HepG2 (cell line): Measurements from ENCODE around the gene TPRG1L. TPM values are rescaled to one million over a fixed set of nuclear protein-coding genes. Genes with fewer than 3 reads are reported as not detected.

Experiments used
- ATAC-seq: fragments of 200-7000 bp; cut with Tn5 transposase; 3 replicates; pipeline ENCODE4 v1.9.1; 2020; ENCODE audit warnings: mild to moderate bottlenecking, moderate library complexity
- BruUV-seq: library from RNA; stranded (reverse); fragments of 400-500 nt; replicated peaks from 2 replicates; lab custom pipeline; 2021; lab: Mats Ljungman, UMichigan
- CTCF ChIA-PET: fragments of 300-600 bp; formaldehyde crosslinking; extraction: SDS; loops from one replicate; lab custom pipeline; 2021; ENCODE audit warnings: low total read pairs, inconsistent platforms, low intra/inter-chr PET ratio; lab: Yijun Ruan, JAX
- POLR2A ChIA-PET: fragments of 350-600 bp; sonication (Branson Sonifier 250); formaldehyde crosslinking; loops from one replicate; lab custom pipeline; 2020; ENCODE audit warnings: antibody characterized with exemption, inconsistent platforms; lab: Yijun Ruan, JAX
- DNase-seq: peaks from one replicate; pipeline ENCODE4 v3.0.0-alpha.2; 2015; ENCODE audit warnings: low spot score
- FAIRE-seq: peaks from 3 replicates; lab custom pipeline; 2011; peaks lifted over from hg19 to GRCh38; lab: Jason Lieb, UNC
- H2AFZ ChIP-seq: one replicate; pipeline ENCODE4 v1.6.1; 2011; ENCODE audit warnings: low read length, inconsistent platforms
- H3K27ac ChIP-seq: fragments of 300-600 bp; 3 replicates; pipeline ENCODE4 v1.8.0; 2011; ENCODE audit warnings: mixed run types, mild to moderate bottlenecking, mixed read lengths, low read length, inconsistent platforms; ENCODE audit not compliant: insufficient read depth; ENCODE audit errors: extremely low read length
- H3K27me3 ChIP-seq, 2 experiments: fragments of 200-600 bp in 1 of 2; 2 replicates in 1 of 2; 3 replicates in 1 of 2; pipeline versions ENCODE4 v1.6.0 to v1.8.0; 2011; ENCODE audit warnings: low read length in 2 of 2, mild to moderate bottlenecking in 2 of 2, moderate library complexity in 2 of 2, inconsistent platforms in 1 of 2; ENCODE audit not compliant: insufficient read depth in 2 of 2, control insufficient read depth in 1 of 2
- H3K36me3 ChIP-seq, 2 experiments: fragments of 200-600 bp in 1 of 2; replicated peaks in 1 of 2; 2 replicates in 1 of 2; 3 replicates in 1 of 2; pipeline versions ENCODE4 v1.5.1 to v1.8.0; 2011; ENCODE audit warnings: low read length in 2 of 2, inconsistent platforms in 1 of 2; ENCODE audit not compliant: insufficient read depth in 2 of 2, control insufficient read depth in 1 of 2
- H3K4me1 ChIP-seq: 2 replicates; pipeline ENCODE4 v1.5.1; 2012; ENCODE audit warnings: low read length, inconsistent platforms; ENCODE audit not compliant: insufficient read depth
- H3K4me2 ChIP-seq: 2 replicates; pipeline ENCODE4 v1.6.0; 2011; ENCODE audit warnings: low read depth, low read length, inconsistent platforms
- H3K4me3 ChIP-seq, 3 experiments: fragments of 200-600 bp in 1 of 3; sonication (generic), shearing (Covaris generic) in 1 of 3; replicated peaks in 1 of 3; 2 replicates each; pipeline ENCODE4 v1.5.1; 2011 to 2016; ENCODE audit warnings: low read length in 3 of 3, inconsistent platforms in 2 of 3, low read depth in 2 of 3, mild to moderate bottlenecking in 2 of 3, control low read depth in 1 of 3, mixed read lengths in 1 of 3; ENCODE audit not compliant: insufficient read depth in 1 of 3
- H3K79me2 ChIP-seq: one replicate; pipeline ENCODE4 v1.6.1; 2011; ENCODE audit warnings: low read length, inconsistent platforms; ENCODE audit not compliant: insufficient read depth
- H3K9ac ChIP-seq: 2 replicates; pipeline ENCODE4 v1.6.0; 2011; ENCODE audit warnings: mild to moderate bottlenecking, low read depth, low read length, inconsistent platforms; ENCODE audit not compliant: insufficient read depth
- H3K9me3 ChIP-seq: 2 replicates; pipeline ENCODE4 v1.5.1; 2012; ENCODE audit warnings: mild to moderate bottlenecking, low read length
- H4K20me1 ChIP-seq: 2 replicates; pipeline ENCODE4 v1.6.0; 2011; ENCODE audit warnings: inconsistent platforms, mild to moderate bottlenecking, low read length, moderate library complexity; ENCODE audit not compliant: insufficient read depth
- ARNT2 ChIP-seq: sonication (generic); formaldehyde crosslinking; IDR thresholded peaks from 2 replicates; pipeline ENCODE4 v1.8.0; 2022; ENCODE audit warnings: mild to moderate bottlenecking, low read depth, missing genetic modification reagents, moderate library complexity
- MYPOP ChIP-seq: sonication (generic); formaldehyde crosslinking; IDR thresholded peaks from 2 replicates; pipeline ENCODE4 v1.8.1; 2023; ENCODE audit warnings: mild to moderate bottlenecking, moderate library complexity, missing genetic modification reagents
- PATZ1 ChIP-seq: sonication (generic); formaldehyde crosslinking; IDR thresholded peaks from 2 replicates; pipeline ENCODE4 v1.4.0; 2020; ENCODE audit warnings: missing genetic modification reagents
- SOX13 ChIP-seq, 3 experiments: fragments of 450-650 bp in 1 of 3; sonication (generic) in 1 of 3; formaldehyde crosslinking in 1 of 3; IDR thresholded peaks in 2 of 3; conservative IDR thresholded peaks in 1 of 3; 2 replicates each; pipeline versions ENCODE4 v1.5.0 to v1.6.1; 2016 to 2020; ENCODE audit warnings: antibody characterized with exemption in 1 of 3, mild to moderate bottlenecking in 1 of 3, missing compliant biosample characterization in 1 of 3, missing genetic modification reagents in 1 of 3, moderate library complexity in 1 of 3
- TMF1 ChIP-seq: sonication (generic); formaldehyde crosslinking; IDR thresholded peaks from 2 replicates; pipeline ENCODE4 v1.8.1; 2022; ENCODE audit warnings: low read depth, missing genetic modification reagents
- ZNF225 ChIP-seq: sonication (generic); formaldehyde crosslinking; IDR thresholded peaks from 2 replicates; pipeline ENCODE4 v1.4.0; 2020; ENCODE audit warnings: mild to moderate bottlenecking, missing genetic modification reagents
- ZNF552 ChIP-seq: sonication (generic); formaldehyde crosslinking; IDR thresholded peaks from 2 replicates; pipeline ENCODE4 v1.9.0; 2022; ENCODE audit warnings: missing genetic modification reagents, mild to moderate bottlenecking, borderline replicate concordance
- WGBS: methylation state at CpG from one replicate; pipeline ENCODE4 v1.1.6; 2017; ENCODE audit warnings: low lambda C conversion rate; 5-methylcytosine and 5-hydroxymethylcytosine counted together
- in situ Hi-C: cut with HindIII; loops from 2 replicates; pipeline ENCODE4 v1.10.0; 2017; ENCODE audit warnings: low pct_unique_long_range_greater_than_20kb; ENCODE audit not compliant: extremely low pct_ligation_motif_present
- intact Hi-C: fragments of 100-400 bp; cut with micrococcal nuclease; formaldehyde crosslinking; loops from one replicate; pipeline ENCODE4 v1.10.0; 2022; ENCODE audit not compliant: unreplicated experiment
- polyA plus RNA-seq, 8 experiments: library from polyadenylated mRNA; depleted of rRNA in 3 of 8; stranded (reverse) in 7 of 8; unstranded in 1 of 8; fragments of >200 nt; fragmentation: Illumina TruSeq in 4 of 8; extraction: Trizol in 4 of 8; gene quantifications; 2 replicates each; pipeline versions ENCODE4 v1.2.1 to v1.2.3, GENCODE V29; 2011 to 2016; ENCODE audit warnings: low read depth in 4 of 8, missing spikeins in 1 of 8, mixed read lengths in 1 of 8; ENCODE audit not compliant: insufficient read depth in 1 of 8
- total RNA-seq, 5 experiments: library from RNA; depleted of rRNA; stranded (reverse); fragments of >200 nt; fragmentation: Illumina TruSeq; extraction: Trizol; gene quantifications; 2 replicates each; pipeline ENCODE4 v1.2.3, GENCODE V29; 2016; ENCODE audit warnings: low read depth in 1 of 5
- TF ChIP-seq, protein P1 (sequence below): sonication (generic); formaldehyde crosslinking; IDR thresholded peaks from 2 replicates; pipeline ENCODE4 v1.5.0; 2020; ENCODE audit warnings: mild to moderate bottlenecking, missing genetic modification reagents, borderline replicate concordance
- TF ChIP-seq, protein P2 (sequence below): sonication (generic); formaldehyde crosslinking; IDR thresholded peaks from 2 replicates; pipeline ENCODE4 v1.5.1; 2020; ENCODE audit warnings: mild to moderate bottlenecking, moderate library complexity, missing genetic modification reagents

The TPRG1L gene
- total and polyA plus RNA-seq, 2 of the 13 experiments (the other 11 are each of a cell fraction or from before 2014, with no cell fraction given), result 21.3 to 37.4 TPM

GRCh38 chr1:3625151-3625907, 514 bp downstream of the TPRG1L start:
- in situ Hi-C loops (no loop called here), intact Hi-C loops (loop anchor here (2.0 kb wide), 1 partner anchor 25 kb away; the partner anchor contains the start of gene WRAP73)
- H4K20me1 ChIP-seq, result no peaks in the 10 kb centered on the region
- peaks cover 16 to 31% of the 10 kb centered on the region in 2 experiments for H3K36me3 ChIP-seq
- H3K79me2 ChIP-seq, result peaks cover 5% of the 10 kb centered on the region
- H3K27me3 ChIP-seq, result no peaks in the 10 kb centered on the region
- ATAC-seq (peak; percentile 75), DNase-seq (peak; percentile 64), FAIRE-seq (peak; percentile 54)
- H3K4me3 ChIP-seq, result peak overlapping the region; percentile 67 to 95 (median 94)
- no TSS peak for BruUV-seq
- CTCF ChIA-PET, result no interaction called here
- peaks cover 30% of the 10 kb centered on the region for H3K4me1 ChIP-seq
- no CpG with 5 or more reads among the region's 71 CpGs for WGBS
- H3K9me3 ChIP-seq, result no peaks in the 10 kb centered on the region
- H3K4me2 ChIP-seq, result peak overlapping the region; percentile 89
- POLR2A ChIA-PET, result interaction anchor here (0.8 to 1.2 kb wide), 4 partner anchors 13 to 172 kb away, joined by 3 to 4 read pairs (median 3); no protein-coding TSS in a partner anchor
- peak overlapping the region; percentile 76 for H3K9ac ChIP-seq
- no peak overlapping the region for H2AFZ ChIP-seq
- peak overlapping the region; percentile 90 for H3K27ac ChIP-seq
- 0 out of 2 replicates have a peak, but pooled peaks have one; percentile 63 for TF ChIP-seq ZNF225 (CRISPR knock-in tag)
- TF ChIP-seq SOX13 (IDR thresholded peaks at IDR 0.05), result no peak
- peak in 1 of 2 experiments; percentile 62; a peak in 2 of 4 replicates for TF ChIP-seq SOX13 (CRISPR knock-in tag; conservative IDR thresholded peaks at IDR 0.05 in 1 of 2, IDR thresholded peaks at IDR 0.05 in 1 of 2)
- peak; percentile 77 for TF ChIP-seq PATZ1 (CRISPR knock-in tag)
- TF ChIP-seq, protein P1, sequence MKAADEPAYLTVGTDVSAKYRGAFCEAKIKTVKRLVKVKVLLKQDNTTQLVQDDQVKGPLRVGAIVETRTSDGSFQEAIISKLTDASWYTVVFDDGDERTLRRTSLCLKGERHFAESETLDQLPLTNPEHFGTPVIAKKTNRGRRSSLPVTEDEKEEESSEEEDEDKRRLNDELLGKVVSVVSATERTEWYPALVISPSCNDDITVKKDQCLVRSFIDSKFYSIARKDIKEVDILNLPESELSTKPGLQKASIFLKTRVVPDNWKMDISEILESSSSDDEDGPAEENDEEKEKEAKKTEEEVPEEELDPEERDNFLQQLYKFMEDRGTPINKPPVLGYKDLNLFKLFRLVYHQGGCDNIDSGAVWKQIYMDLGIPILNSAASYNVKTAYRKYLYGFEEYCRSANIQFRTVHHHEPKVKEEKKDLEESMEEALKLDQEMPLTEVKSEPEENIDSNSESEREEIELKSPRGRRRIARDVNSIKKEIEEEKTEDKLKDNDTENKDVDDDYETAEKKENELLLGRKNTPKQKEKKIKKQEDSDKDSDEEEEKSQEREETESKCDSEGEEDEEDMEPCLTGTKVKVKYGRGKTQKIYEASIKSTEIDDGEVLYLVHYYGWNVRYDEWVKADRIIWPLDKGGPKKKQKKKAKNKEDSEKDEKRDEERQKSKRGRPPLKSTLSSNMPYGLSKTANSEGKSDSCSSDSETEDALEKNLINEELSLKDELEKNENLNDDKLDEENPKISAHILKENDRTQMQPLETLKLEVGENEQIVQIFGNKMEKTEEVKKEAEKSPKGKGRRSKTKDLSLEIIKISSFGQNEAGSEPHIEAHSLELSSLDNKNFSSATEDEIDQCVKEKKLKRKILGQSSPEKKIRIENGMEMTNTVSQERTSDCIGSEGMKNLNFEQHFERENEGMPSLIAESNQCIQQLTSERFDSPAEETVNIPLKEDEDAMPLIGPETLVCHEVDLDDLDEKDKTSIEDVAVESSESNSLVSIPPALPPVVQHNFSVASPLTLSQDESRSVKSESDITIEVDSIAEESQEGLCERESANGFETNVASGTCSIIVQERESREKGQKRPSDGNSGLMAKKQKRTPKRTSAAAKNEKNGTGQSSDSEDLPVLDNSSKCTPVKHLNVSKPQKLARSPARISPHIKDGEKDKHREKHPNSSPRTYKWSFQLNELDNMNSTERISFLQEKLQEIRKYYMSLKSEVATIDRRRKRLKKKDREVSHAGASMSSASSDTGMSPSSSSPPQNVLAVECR (CRISPR knock-in tag), result peak; percentile 85
- TF ChIP-seq, protein P2, sequence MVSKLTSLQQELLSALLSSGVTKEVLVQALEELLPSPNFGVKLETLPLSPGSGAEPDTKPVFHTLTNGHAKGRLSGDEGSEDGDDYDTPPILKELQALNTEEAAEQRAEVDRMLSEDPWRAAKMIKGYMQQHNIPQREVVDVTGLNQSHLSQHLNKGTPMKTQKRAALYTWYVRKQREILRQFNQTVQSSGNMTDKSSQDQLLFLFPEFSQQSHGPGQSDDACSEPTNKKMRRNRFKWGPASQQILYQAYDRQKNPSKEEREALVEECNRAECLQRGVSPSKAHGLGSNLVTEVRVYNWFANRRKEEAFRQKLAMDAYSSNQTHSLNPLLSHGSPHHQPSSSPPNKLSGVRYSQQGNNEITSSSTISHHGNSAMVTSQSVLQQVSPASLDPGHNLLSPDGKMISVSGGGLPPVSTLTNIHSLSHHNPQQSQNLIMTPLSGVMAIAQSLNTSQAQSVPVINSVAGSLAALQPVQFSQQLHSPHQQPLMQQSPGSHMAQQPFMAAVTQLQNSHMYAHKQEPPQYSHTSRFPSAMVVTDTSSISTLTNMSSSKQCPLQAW (CRISPR knock-in tag), result peak; percentile 43; the same call in 1 of the 2 replicates
- peak; percentile 68; the same call in 1 of the 2 replicates for TF ChIP-seq MYPOP (CRISPR knock-in tag)
- no peak for TF ChIP-seq ZNF552 (CRISPR knock-in tag)
- TF ChIP-seq ARNT2, result peak; percentile 66; the same call in 1 of the 2 replicates
- peak; percentile 91 for TF ChIP-seq TMF1
